ENCODE data around the gene CATSPERZ. TPM values are rescaled to one million over a fixed set of nuclear protein-coding genes. Genes with fewer than 3 reads are reported as not detected.

Gene CATSPERZ
- total and polyA plus RNA-seq, 2 of the 8 experiments (the other 6 are each of a cell fraction or from before 2014, with no cell fraction given): 0.77 TPM; not detected in 1

DNA sequence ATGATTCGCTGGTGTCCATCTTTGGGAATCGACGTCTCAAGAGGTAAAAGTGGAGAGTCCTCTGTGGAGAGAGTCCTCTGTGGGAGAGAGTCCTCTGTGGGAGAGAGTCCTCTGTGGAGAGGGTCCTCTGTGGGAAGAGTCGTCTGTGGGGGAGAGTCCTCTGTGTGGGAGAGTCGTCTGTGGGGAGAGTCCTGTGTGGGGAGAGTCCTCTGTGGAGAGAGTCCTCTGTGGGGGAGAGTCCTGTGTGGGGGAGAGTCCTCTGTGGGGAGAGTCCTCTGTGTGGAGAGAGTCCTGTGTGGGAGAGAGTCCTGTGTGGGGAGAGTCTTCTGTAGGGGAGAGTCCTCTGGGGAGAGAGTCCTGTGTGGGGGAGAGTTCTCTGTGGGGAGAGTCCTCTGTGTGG, 20.9 kb downstream of the CATSPERZ start:
- H3K79me1 ChIP-seq (ENCODE audit: low read depth, low read length): peaks cover 6% of the 10 kb centered on the region; the same call in 1 of the 2 replicates
- no peak overlapping the region for H4K5ac ChIP-seq (ENCODE audit: insufficient read length, low read depth, low read length)
- H2BK12ac ChIP-seq (ENCODE audit: low read depth, low read length): no peak overlapping the region
- ChIA-PET CTCF (ENCODE audit: partially characterized antibody) (interaction anchor here (1.8 to 20.8 kb wide), 3 partner anchors 11 to 19 kb away, joined by 4 to 614 read pairs (median 20); partner anchors contain the start of gene CCDC88B), POLR2A (ENCODE audit: partially characterized antibody) (interaction anchor here (0.6 to 2.6 kb wide), 2 partner anchors 10 to 11 kb away, joined by 3 to 12 read pairs; no protein-coding TSS in a partner anchor)
- 84% methylated on average over 5 of the region's 5 CpGs; no CpG with 5 or more reads in 1 of the 2 experiments for WGBS, 2 experiments (ENCODE audit: extremely low coverage in 1 of 2, insufficient coverage in 1 of 2, insufficient read length in 1 of 2, insufficient replicate concordance in 2 of 2, low coverage in 1 of 2, low lambda C conversion rate in 2 of 2, missing lambda C conversion rate in 1 of 2)
- peaks cover 5% of the 10 kb centered on the region; the same call in 1 of the 2 replicates for H3K23me2 ChIP-seq (ENCODE audit: low read depth, low read length)
- no peak for DNase-seq (ENCODE audit: low read depth in 1 of 2, low spot score in 2 of 2)
- FAIRE-seq: no peak
- no peak overlapping the region for H3K27ac ChIP-seq (ENCODE audit: low read depth, low read length)
- H4K8ac ChIP-seq (ENCODE audit: extremely low read depth, insufficient read depth, low read length): no peak overlapping the region
- H4K20me1 ChIP-seq (replicated peaks in 1 of 2; ENCODE audit: control insufficient read depth in 1 of 2, insufficient read depth in 2 of 2, low read length in 2 of 2): peaks cover 0 to 3% of the 10 kb centered on the region in 2 experiments
- H3K4me3 ChIP-seq (ENCODE audit: extremely low read depth in 1 of 4, insufficient read depth in 2 of 4, low read depth in 3 of 4, low read length in 4 of 4): no peak overlapping the region
- no peak overlapping the region for H3K14ac ChIP-seq (ENCODE audit: insufficient read length)
- peaks cover 0 to 19% (median 3%) of the 10 kb centered on the region in 4 experiments; a peak in 6 of 8 replicates for H3K36me3 ChIP-seq (ENCODE audit: control insufficient read depth in 2 of 4, insufficient read depth in 4 of 4, low read length in 3 of 4)
- no peak overlapping the region for H3K4me2 ChIP-seq (ENCODE audit: insufficient read depth in 1 of 2, low read depth in 2 of 2, low read length in 2 of 2)
- no peaks in the 10 kb centered on the region for H3K9me3 ChIP-seq (ENCODE audit: insufficient read depth in 2 of 2, low read depth in 1 of 2, low read length in 1 of 2)
- H3K23ac ChIP-seq (ENCODE audit: insufficient read length): no peak overlapping the region
- TF ChIP-seq JUND (IDR thresholded peaks at IDR 0.05; ENCODE audit: low read length): no peak
- TF ChIP-seq HDAC2 (IDR thresholded peaks at IDR 0.05; ENCODE audit: borderline replicate concordance in 1 of 2, low read depth in 2 of 2, low read length in 2 of 2): no peak
- TF ChIP-seq SIX5 (IDR thresholded peaks at IDR 0.05; ENCODE audit: low read depth, low read length): no peak
- no peak for TF ChIP-seq GABPA (IDR thresholded peaks at IDR 0.05; ENCODE audit: borderline replicate concordance, insufficient read depth, low read length)
- peaks cover 1 to 13% (median 7%) of the 10 kb centered on the region in 4 experiments; a peak in 6 of 7 replicates for H3K4me1 ChIP-seq (replicated peaks in 1 of 4; ENCODE audit: control insufficient read depth in 3 of 4, insufficient read depth in 4 of 4, low read length in 3 of 4)
- no peak overlapping the region for H2AK5ac ChIP-seq (ENCODE audit: low read depth, low read length)
- no peak overlapping the region for H2BK15ac ChIP-seq (ENCODE audit: low read length)
- H3K9ac ChIP-seq (replicated peaks in 1 of 4; ENCODE audit: extremely low read depth in 1 of 4, low read depth in 3 of 4, low read length in 3 of 4): no peak overlapping the region
- H3K4ac ChIP-seq (replicated peaks; ENCODE audit: insufficient read length, low read depth, low read length): no peak overlapping the region
- no peak overlapping the region for H2BK120ac ChIP-seq (replicated peaks; ENCODE audit: low read depth, low read length)
- no peak overlapping the region for H4K91ac ChIP-seq (replicated peaks; ENCODE audit: insufficient read length, low read length)
- H3K18ac ChIP-seq (ENCODE audit: extremely low read depth, low read length): no peak overlapping the region
- no peak overlapping the region for H2BK20ac ChIP-seq (ENCODE audit: low read length)
- no peak overlapping the region for H2BK5ac ChIP-seq (ENCODE audit: low read depth, low read length)
- no peak overlapping the region for H3K56ac ChIP-seq (replicated peaks; ENCODE audit: insufficient read length, low read depth, low read length)
- H3K27me3 ChIP-seq (replicated peaks in 1 of 4; ENCODE audit: control insufficient read depth in 3 of 4, extremely low read depth in 1 of 4, insufficient read depth in 3 of 4, low read length in 3 of 4): no peaks in the 10 kb centered on the region
- H2AFZ ChIP-seq (ENCODE audit: low read length): no peak overlapping the region
- H3K79me2 ChIP-seq (ENCODE audit: control insufficient read depth in 1 of 2, insufficient read depth in 2 of 2, low read length in 2 of 2): peaks cover 0 to 14% of the 10 kb centered on the region in 2 experiments; a peak in 1 of 4 replicates
